G401.6 (cell line): ENCODE results near the gene PEX19.
"Not testable (repeated sequence)": the region's sequence is repeated elsewhere in the genome, so short reads cannot be mapped to it uniquely, and the experiment has no call there.

Experiments
- FAIRE-seq: peaks from 2 replicates; lab custom pipeline; 2012; peaks lifted over from hg19 to GRCh38; lab: Jason Lieb, UNC

Gene PEX19, protein sequence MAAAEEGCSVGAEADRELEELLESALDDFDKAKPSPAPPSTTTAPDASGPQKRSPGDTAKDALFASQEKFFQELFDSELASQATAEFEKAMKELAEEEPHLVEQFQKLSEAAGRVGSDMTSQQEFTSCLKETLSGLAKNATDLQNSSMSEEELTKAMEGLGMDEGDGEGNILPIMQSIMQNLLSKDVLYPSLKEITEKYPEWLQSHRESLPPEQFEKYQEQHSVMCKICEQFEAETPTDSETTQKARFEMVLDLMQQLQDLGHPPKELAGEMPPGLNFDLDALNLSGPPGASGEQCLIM

DNA sequence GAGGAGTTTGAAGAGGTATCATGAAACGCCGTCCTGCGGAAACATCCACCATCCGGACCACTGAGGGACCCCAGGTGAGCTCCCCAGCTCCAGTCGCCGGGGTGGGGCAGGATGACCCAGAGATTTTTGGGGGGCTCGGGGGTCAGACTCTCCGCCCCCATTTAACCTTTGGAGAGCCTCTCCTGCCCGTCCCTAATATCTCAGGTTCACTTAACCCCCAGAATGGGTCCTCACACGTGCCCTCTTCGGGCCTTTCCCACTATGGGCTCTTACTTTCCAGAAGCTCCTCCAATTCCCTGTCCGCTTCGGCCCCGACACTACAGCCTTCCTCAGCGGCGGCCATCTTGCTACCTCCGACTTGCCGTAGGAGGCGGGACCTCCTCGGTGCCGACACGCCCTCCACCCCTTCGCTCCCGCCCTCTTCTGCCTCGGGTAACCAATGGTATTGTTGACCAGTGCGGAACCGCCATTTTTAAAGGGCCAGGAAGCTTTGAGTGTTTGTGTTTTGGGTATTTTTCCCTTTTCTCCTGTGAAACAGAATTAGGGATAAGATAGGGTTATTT lies at the start of gene PEX19:
Gene PEX19, minus strand, starts transcription at position 352 of the 563 bp plus-strand sequence. Its CDS starts 9 bp downstream, at position 343.
- peak; percentile 98 for FAIRE-seq

DNA sequence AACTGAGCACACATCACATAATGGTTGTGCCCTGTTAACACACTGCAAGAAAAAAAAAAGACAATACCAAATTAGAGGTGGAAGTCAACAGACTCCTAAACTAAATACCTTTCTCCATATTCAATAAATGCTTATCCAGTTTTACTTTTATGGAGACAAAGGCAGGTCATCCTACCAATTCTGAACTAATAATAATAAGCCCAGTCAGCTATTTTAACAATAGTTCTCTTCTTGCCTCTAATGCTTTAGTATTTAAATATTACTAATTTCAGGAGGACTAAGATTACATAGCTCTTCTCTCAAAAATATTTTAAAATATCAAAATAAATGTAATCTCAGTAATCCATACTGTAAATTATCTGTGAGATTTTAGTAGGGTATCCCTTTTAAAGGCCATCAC lies 47.6 kb upstream of the PEX19 start:
- no peak for FAIRE-seq

DNA sequence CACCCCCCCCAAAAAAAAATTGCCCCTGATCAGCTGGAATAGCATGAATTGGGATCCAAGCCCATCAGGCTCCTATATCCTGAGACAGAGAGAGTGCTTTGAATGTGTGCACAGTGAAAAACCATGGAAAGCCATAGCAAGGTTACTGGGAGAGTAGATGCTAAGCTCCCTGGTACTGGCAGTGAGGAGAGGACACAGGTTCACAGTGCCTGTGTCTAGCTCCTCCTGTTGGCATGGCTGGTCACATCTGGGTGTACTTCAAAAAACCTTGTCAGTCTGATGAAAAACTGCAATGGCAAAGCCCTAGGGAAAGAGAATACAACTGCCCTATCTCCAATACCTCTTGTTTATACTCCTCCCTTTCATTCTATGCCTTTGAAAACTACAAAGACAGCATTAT lies 45.2 kb upstream of the PEX19 start:
- FAIRE-seq: no peak

DNA sequence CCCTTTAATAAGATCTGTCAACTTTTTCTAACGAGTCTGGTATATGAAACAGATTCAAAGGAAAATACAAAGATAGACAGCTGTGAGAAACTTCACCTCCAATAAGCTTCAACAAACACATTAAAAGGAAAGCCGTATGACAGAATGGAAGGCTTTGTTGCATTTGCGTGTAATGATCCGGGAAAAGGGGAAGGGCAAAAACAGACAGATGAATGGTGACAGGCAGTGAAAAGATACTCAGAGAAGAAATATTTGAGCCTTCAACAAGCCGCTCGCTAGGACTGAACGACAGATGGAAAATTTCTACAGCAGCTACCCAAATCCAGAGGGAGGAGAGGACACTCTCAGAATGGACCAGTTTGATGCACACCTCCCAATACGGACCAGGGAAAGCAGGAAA lies 43.3 kb upstream of the PEX19 start:
- no peak for FAIRE-seq

DNA sequence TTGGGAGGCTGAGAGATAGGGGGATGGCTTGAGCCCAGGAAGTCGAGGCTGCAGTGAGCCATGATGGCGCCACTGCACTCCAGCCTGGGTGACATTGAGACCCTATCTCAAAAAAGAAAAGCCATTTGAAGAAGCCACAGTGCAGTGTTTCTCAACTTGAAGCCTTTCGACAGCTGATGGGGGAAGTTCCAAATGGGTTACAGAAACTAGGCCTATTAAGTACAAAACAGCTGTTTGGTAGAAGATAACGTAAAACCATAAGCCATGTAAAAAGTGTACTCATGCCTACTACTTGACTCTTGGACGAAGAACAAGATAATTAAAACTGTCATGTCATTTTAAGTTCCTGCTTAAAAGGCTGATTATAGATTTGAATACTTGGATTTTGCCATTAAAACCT lies 41.5 kb upstream of the PEX19 start:
- no peak for FAIRE-seq

DNA sequence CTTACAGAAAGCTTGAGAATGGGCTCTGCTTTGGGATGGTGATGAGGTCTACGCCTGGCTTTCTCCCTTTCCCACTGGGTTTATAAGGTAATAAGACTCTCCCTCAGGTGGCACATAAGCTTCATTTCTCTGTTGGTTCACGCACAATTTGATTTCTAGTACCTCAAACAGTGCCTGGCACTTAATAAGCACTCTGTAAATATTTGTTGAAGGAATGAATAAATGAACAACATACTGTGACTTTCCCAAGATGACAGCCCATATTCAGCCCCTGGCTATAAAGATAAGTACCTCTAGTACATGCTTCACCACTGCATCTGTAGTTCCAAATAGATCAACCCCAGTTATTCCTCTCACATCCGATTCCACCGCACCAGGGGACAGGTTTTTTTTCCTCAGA lies 40.3 kb upstream of the PEX19 start:
- FAIRE-seq: no peak

DNA sequence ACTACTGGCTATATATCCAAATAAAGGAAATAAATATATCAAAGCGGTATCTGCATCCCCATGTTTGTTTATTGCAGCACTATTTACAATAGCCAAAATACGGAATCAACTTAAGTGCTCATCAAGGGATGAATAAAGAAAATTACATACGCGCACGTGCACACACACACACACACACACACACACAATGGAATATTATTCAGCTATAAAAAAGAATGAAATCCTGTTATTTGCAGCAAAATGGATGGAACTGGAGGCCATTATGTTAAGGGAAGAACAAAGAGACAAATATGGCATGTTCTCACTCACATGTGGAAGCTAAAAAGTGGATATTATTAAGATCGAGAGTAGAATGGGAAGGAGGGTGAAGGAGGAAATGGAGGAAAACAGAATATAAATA lies 37.9 kb upstream of the PEX19 start:
- FAIRE-seq: no peak

DNA sequence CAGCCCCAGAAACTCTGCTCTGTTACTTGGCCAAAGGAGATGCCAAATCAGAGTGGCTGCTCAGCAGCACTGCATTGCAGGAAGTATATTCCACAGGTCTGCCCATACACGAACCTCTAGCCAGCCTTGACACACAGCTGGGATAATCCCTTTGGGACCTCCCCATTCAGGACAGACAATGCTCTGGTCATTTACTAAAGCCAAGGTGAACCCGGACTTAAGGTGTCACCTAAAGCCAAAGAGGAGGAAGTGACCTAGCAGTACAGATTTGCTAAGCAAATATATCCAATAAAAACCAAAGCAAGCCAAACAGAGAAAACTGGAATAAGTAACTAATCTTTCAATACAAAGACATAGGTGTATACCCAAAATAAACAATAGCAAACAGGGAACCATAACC lies 30.4 kb upstream of the PEX19 start:
- no peak for FAIRE-seq

DNA sequence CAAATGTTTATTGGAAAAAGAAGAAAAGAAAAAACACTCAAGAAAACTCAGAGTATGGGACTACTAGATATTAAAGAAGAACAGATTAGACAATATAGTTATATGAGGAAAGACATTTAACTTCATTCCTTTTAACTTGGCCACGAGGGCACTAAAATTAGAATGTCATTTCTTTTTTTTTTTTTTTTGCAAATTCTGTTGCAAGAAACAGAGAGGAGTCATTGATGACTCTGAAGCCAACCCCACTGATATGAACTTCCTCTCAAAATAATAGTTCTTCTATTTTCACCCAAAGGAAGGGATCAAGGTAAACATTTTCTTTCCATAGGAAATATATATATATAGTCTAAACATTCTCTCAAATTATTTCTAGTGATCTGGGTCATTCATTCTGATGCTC lies 24.6 kb upstream of the PEX19 start:
- no peak for FAIRE-seq

DNA sequence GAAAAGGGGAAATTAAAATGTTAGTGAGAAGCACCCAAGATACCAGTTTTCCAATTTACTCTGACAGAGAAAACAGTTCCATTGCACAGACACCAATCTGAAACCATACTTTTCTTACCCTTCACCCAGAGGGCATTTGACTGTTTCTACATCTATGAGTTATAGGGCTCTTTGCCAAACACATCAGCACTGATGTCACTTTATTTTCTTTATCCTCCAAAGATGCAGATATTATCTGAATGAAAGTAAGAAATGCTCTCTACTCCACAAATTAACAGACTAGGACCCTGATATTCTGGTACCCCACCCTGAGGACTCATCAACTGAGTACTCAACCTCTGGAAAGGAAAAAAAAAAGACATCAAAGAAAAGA lies 24.2 kb upstream of the PEX19 start:
- no peak for FAIRE-seq

DNA sequence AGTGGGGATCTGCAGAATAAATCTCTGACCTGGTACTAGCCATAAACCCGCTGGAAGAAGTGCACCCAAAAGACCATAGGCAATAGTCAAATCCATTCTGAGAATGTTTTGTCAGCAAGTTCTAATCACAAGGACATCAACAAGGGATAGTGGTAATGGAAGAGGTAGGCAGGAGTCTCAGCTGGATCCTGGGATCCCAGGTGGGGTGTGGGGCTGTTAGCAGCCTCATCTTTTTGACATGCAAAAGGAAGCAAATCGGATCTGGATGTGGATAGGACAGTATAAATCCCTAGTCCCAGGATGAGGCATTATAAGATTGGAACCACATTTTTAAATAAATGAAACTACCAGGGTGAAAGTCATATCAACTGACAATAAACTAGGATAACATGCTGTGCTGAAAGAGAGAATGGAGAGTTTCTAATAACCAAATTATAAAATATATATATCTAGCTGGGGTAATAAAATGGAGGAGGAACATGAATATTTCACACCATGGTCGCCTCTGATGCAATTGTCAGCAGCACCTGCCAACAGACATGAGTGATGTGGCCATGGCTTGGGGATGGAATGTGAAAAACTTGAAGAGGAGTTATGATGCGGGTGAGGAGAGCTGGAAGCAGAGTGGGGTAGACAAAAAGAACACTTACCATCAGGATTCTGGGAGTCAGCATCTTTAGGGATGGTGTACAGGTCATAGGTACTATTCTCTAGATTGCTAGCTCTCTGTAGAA lies 23.7 kb upstream of the PEX19 start:
- no peak for FAIRE-seq

DNA sequence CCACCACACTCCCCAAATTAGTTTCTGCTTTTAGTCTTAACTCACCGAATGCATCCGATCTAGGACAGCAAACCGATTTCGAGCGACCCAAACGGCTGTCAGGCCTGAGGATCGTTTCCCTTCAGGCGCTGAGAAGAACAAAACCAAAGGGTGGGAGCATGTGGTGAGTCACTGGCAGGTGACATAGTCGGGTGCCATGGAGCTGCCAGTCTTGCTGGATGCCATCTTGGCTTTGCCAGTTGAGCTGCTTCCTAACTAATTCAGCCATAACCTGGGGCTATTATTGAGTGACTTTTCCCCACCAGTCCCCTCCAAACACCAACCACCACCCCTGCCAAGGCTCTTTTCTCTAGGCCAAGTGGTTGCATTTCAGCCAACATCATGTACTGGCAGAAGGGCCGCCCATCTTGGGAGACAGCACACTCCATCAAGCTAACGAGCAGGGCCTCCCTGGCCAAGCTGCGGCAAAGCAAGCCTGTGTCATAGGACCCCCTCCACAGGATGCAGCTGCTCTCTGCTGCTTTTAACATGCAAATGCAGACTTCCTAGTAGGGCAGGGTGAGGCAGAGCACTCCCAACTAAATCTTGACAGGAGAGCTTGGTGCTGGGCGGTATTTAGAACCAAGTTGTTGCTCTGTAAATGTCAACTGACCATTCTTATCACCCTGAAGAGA lies 22.3 kb upstream of the PEX19 start:
- FAIRE-seq: no peak

DNA sequence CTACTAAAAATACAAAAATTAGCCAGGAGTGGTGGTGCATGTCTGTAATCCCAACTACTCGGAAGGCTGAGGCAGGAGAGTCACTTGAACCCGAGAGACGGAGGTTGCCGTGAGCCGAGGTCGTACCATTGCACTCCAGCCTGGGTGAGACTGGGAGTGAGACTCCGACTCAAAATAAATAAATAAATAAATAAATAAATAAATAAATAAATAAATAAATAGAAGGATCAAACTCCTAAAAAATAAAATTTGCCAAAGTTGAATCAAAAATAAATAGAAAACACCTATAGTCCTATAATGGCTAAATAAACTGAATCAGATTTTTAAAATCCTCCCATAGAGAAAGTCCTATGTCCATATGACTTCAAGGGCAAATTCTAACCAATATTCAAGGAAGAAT lies 15.2 kb upstream of the PEX19 start:
- FAIRE-seq: no peak

DNA sequence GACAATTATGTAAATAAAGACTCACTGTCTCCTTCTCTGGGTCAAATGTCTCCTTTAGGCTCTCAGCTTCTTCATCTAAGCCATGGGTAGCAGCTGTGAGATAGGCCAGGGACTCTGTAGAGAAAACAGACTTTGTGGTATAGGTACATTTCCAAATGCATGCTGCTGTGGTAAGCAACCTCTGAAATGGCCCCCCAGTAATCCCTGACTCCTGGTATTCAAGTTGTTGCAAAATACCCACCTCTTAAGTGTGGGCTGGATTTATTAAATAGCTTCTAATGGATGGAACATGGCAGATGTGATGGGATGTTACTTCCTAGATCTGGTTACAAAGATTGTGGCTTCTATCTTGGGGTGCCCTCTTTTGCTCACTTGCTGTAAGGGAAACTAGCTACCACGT lies 11.1 kb upstream of the PEX19 start:
- no peak for FAIRE-seq

DNA sequence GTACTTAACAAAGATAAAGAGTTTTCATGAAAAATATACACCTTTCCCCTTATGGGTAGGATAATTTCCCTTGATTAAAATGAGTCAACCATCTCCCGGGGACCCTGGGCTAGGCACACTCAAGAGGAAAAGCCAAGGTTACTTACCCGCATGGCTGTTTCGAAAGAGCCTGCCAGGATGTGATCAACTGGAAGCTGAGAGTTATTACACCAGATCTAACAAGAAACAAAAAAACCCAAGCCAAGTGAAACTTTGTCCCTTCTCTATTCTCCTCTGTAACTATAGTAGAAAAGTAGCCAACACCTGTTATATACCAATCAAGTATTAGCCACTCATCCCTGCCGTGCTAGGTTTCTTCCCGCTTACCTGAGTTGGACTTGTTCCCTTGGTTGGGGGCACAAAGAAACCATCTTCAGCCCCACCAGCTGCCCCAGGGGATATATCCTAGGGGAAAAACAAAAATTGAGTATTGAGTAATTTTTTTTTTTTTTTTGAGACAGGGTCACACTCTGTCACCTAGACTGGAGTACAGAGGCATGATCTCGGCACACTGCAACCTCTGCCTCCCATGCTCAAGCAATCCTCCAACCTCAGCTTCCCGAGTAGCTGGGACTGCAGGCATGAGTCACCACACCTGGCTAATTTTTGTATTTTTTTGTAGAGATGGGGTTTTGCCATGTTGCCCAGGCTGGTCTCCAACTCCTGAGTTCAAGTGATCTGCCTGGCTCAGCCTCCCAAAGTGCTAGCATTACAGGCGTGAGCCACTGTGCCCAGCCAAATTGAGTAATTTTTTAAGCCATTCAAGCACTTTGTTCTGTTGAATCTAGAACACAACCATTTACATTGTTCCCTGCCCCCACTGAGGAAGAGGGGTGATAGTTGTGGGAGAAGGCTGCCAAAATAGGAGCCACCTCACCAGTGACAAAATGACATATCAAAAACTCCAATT lies 8.4 kb upstream of the PEX19 start:
- FAIRE-seq: no peak

DNA sequence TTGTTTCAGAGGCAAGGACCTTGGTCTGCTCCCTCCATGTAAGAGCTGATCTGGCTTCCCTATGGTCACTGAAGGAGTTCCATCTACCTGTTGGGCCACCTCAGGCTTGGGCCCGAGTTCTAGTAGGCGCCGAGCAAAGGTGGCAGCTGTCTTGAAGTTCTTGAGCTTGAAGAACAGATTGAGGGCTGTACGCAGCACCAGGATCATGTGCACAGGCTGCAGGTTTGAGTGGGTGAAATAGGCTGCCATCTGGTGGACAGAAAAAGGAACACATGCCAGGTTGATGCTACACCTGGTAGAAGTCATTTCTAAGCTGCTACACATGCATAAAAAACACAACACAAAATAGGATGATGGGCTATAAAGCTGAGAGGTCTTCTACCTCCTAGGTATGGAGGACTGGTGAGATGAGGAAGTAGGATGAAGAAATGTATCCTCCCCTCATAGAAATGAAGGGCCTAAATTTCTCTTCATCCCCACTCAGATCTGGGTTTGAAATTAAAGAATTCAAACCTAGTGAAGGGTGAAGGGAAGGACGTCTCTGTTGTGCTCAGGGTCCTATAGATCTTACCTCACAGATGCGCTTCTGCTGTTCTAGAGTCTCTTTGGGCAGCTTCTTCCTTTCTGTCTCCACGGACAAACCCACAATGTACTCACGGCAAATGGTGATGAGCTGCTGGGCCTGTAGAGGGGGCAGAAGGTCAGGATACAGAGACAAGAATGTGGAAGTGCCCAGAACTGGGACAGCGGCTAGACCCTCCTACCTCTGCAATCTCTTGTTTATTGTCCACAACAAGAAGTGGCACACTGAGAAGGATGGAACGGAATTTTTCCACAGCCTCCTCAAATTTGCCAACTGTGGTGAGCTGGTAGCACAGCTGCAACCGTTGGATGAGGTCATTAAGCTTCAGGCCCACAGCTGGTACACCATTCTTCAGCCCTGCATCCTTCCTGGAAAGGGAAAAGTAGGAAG lies 6.6 kb upstream of the PEX19 start:
- FAIRE-seq: peak; percentile 91

DNA sequence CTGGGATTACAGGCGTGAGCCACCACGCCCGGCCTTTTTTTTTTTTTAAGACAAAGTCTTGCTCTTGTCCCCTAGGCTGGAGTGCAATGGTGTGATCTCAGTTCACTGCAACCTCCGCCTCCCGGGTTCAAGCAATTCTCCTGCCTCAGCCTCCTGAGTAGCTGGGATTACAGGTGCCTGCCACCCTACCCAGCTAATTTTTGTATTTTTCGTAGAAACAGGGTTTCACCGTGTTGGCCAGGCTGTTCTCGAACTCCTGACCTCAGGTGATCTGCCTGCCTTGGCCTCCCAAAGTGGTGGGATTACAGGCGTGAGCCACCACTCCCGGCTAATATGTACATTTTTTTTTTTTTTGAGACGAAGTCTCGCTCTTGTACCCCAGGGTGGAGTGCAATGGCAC lies 2.8 kb upstream of the PEX19 start:
- FAIRE-seq: not testable (repeated sequence)

DNA sequence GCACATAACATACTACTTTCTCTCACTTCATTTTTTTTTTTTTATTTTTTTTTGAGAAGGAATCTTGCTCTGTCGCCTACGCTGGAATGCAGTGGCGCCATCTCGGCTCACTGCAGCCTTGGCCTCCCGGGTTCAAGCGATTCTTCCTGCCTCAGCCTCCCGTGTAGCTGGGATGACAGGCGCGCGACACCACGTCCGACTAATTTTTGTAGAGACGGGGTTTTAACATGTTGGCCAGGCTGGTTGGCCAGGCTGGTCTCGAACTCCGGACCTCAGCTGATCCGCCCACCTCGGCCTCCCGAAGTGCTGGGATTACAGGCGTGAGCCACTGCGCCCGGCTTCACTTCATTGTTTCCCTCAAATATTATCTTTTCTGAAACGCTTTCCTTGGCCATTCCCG lies 573 bp upstream of the PEX19 start:
- no peak for FAIRE-seq

DNA sequence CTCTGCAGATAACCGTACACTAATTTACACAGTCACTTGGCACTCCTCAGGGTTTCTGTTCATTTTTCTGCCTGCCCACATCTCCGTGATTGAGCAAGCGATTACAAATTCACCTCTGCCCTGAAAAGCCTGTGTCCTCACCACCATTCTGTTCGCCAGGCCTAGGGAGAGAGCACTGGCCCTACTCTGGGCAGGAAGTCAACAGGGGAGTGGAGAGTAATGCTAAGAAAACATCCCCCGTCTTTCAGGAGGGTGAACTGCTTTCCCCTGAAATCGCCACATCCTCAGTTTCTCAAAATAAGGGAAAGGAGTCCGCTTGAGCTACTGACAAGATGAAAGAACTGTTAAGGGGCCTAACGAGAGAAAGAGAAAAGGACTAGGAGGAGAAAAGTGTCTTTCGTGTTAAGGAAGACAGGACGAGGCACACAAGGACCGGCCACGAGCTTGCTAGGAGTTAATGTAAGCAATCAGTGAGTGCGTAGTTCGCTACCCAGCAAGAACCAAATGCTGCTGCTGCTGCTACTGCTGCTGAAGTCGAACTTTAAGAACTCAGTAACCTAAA lies 632 bp downstream of the PEX19 start:
- no peak for FAIRE-seq

DNA sequence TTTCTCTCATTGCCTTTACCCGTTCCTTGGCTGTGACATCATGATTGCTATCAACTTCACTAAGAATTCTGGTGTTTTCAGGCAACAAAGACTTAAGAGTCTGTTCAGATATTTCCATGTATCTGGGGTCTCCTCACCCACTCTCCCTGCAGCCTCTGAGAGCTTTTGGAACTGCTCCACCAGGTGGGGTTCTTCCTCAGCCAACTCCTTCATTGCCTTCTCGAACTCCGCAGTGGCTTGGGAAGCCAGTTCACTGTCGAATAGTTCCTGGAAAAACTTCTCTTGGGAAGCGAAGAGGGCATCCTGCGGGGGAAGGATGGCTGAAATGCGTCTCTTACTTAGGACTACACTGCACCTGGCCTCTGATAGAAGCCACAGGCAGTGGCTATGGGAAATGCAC lies 2.1 kb downstream of the PEX19 start:
- FAIRE-seq: no peak

DNA sequence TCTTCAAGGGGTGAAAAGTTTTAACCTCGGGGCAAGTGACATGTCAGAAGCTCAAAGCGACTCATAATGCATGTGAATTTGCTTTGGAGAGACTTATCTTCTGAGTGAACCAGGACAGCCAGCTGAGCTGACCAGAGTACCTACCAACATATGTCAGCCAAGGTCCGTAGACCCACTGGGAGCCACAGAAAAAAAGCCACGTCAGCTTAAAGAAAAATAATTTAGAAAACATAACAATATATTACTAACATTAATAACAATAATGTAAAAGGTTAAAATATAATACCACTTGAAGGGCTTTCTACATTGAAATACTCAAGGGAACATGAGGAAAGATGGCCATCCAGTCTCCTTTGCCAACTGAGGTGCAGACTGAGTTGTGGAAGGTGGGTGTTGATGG lies 6.9 kb downstream of the PEX19 start:
- FAIRE-seq: no peak
